DLD1 (cell line): ENCODE measurements around the gene SERINC4.
"Not testable (repeated sequence)": the region's sequence is repeated elsewhere in the genome, so short reads cannot be mapped to it uniquely, and the experiment has no call there.

ENCODE experiments used
- in situ Hi-C: cut with HindIII; loops from 2 replicates; pipeline ENCODE4 v1.10.0; 2017; ENCODE audit warnings: low sequenced_read_pairs

SERINC4 gene

GRCh38 chr15:43763819-43764446, 36.1 kb downstream of the SERINC4 start:
- in situ Hi-C loops, result no loop called here

- in situ Hi-C loops, result no loop called here
These were observed 37.2 kb downstream of the SERINC4 start for GRCh38 chr15:43762824-43763223.

GRCh38 chr15:43751885-43752284, 48.1 kb downstream of the SERINC4 start:
- in situ Hi-C loops, result no loop called here

- in situ Hi-C loops, result no loop called here
These were observed 50.2 kb downstream of the SERINC4 start for GRCh38 chr15:43749690-43750345.

- in situ Hi-C loops, result no loop called here
These were observed 51.6 kb downstream of the SERINC4 start for GRCh38 chr15:43748376-43748775.

- in situ Hi-C loops, result not testable (repeated sequence)
These were observed 53.1 kb downstream of the SERINC4 start for GRCh38 chr15:43746903-43747309.

GRCh38 chr15:43746245-43746902, 53.6 kb downstream of the SERINC4 start, which contains the start of gene PDIA3:
PDIA3 (plus strand) TSS chr15:43746438; CDS start chr15:43746540, 102 bp downstream.
- in situ Hi-C loops, result not testable (repeated sequence)
